Central memory CD8-positive, alpha-beta T cell (primary cell): ENCODE results near the gene MT1H.
A peak's percentile ranks its signal among the peaks of the same experiment; 100 is the strongest.

Experiments
- ATAC-seq: fragments of 150-1000 bp; cut with Tn5 transposase; replicated peaks from 2 replicates; pipeline ENCODE4 v1.10.0; 2022; ENCODE audit warnings: mild to moderate bottlenecking, moderate FRiP score, moderate number of reproducible peaks; ENCODE audit not compliant: poor library complexity, severe bottlenecking; ENCODE audit errors: extremely low read depth
- DNase-seq, 2 donors: peaks; one replicate each; pipeline ENCODE4 v3.0.0; 2021; ENCODE audit warnings: low spot score in 2 of 2
- H3K27ac Mint-ChIP-seq: one replicate; pipeline ENCODE4 v1.8.0; 2022; ENCODE audit warnings: low read depth, mild to moderate bottlenecking, moderate library complexity, mixed read lengths
- H3K27me3 Mint-ChIP-seq: one replicate; pipeline ENCODE4 v1.8.0; 2022; ENCODE audit warnings: mixed read lengths
- H3K36me3 Mint-ChIP-seq: one replicate; pipeline ENCODE4 v1.8.0; 2022; ENCODE audit warnings: mild to moderate bottlenecking, moderate library complexity, mixed read lengths; ENCODE audit not compliant: insufficient read depth
- H3K4me1 Mint-ChIP-seq: one replicate; pipeline ENCODE4 v1.8.0; 2022; ENCODE audit warnings: mixed read lengths
- H3K4me3 Mint-ChIP-seq: one replicate; pipeline ENCODE4 v1.8.0; 2022; ENCODE audit warnings: mild to moderate bottlenecking, moderate library complexity, mixed read lengths
- H3K9me3 Mint-ChIP-seq: one replicate; pipeline ENCODE4 v1.8.0; 2022; ENCODE audit warnings: mixed read lengths

MT1H gene

GRCh38 chr16:56631197-56631596 is 38.4 kb upstream of the MT1H start:
- no peak for ATAC-seq
- Mint-ChIP-seq H3K4me3 (no peak overlapping the region), H3K4me1 (peaks cover 13% of the 10 kb centered on the region), H3K27ac (no peak overlapping the region), H3K27me3 (peaks cover 60% of the 10 kb centered on the region), H3K9me3 (no peaks in the 10 kb centered on the region), H3K36me3 (no peaks in the 10 kb centered on the region)
- DNase-seq = no peak

- Mint-ChIP-seq H3K4me1 (peaks cover 12% of the 10 kb centered on the region), H3K4me3 (peak overlapping the region; percentile 49), H3K27ac (no peak overlapping the region), H3K27me3 (peaks cover 66% of the 10 kb centered on the region), H3K36me3 (no peaks in the 10 kb centered on the region), H3K9me3 (no peaks in the 10 kb centered on the region)
- ATAC-seq (no peak), DNase-seq (no peak)
These were observed 37.8 kb upstream of the MT1H start for GRCh38 chr16:56631832-56632155.

- H3K27ac Mint-ChIP-seq = no peak within 1 kb of the TSS
- H3K27me3 Mint-ChIP-seq = peaks cover 71% of the 10 kb centered on the region
- DNase-seq (no peak), ATAC-seq (no peak)
- no peaks in the 10 kb centered on the region for H3K9me3 Mint-ChIP-seq
- H3K4me1 Mint-ChIP-seq = peaks cover 13% of the 10 kb centered on the region
- H3K36me3 Mint-ChIP-seq = no peaks in the 10 kb centered on the region
- peak within 1 kb of the TSS; percentile 49 for H3K4me3 Mint-ChIP-seq
These were observed 37.3 kb upstream of the MT1H start, which contains the start of gene MT1M for GRCh38 chr16:56632156-56632847. Gene MT1M, plus strand, starts transcription at chr16:56632659. Its CDS starts 73 bp downstream, at chr16:56632732.

GRCh38 chr16:56632848-56633365 is 36.7 kb upstream of the MT1H start:
- DNase-seq (no peak), ATAC-seq (no peak)
- H3K9me3 Mint-ChIP-seq = no peaks in the 10 kb centered on the region
- H3K4me1 Mint-ChIP-seq = peaks cover 19% of the 10 kb centered on the region
- peaks cover 77% of the 10 kb centered on the region for H3K27me3 Mint-ChIP-seq
- H3K36me3 Mint-ChIP-seq = no peaks in the 10 kb centered on the region
- H3K27ac Mint-ChIP-seq = no peak overlapping the region
- peak overlapping the region; percentile 36 for H3K4me3 Mint-ChIP-seq

GRCh38 chr16:56633535-56633934 is 36.1 kb upstream of the MT1H start:
- DNase-seq = no peak
- peaks cover 21% of the 10 kb centered on the region for H3K4me1 Mint-ChIP-seq
- H3K4me3 Mint-ChIP-seq = no peak overlapping the region
- peaks cover 83% of the 10 kb centered on the region for H3K27me3 Mint-ChIP-seq
- no peak for ATAC-seq
- no peak overlapping the region for H3K27ac Mint-ChIP-seq
- no peaks in the 10 kb centered on the region for H3K36me3 Mint-ChIP-seq
- H3K9me3 Mint-ChIP-seq = no peaks in the 10 kb centered on the region

- Mint-ChIP-seq H3K4me1 (peaks cover 21% of the 10 kb centered on the region), H3K9me3 (no peaks in the 10 kb centered on the region), H3K27ac (no peak overlapping the region), H3K36me3 (no peaks in the 10 kb centered on the region), H3K4me3 (peak overlapping the region; percentile 71), H3K27me3 (peaks cover 97% of the 10 kb centered on the region)
- ATAC-seq (no peak), DNase-seq (no peak)
These were observed 34.7 kb upstream of the MT1H start for GRCh38 chr16:56634715-56635440.

GRCh38 chr16:56635441-56635967 is 34.1 kb upstream of the MT1H start:
- Mint-ChIP-seq H3K36me3 (no peaks in the 10 kb centered on the region), H3K27me3 (peaks cover 100% of the 10 kb centered on the region), H3K9me3 (no peaks in the 10 kb centered on the region), H3K4me3 (peak overlapping the region; percentile 71), H3K27ac (no peak overlapping the region), H3K4me1 (peaks cover 21% of the 10 kb centered on the region)
- no peak for DNase-seq
- no peak for ATAC-seq

GRCh38 chr16:56636616-56637413 is 32.8 kb upstream of the MT1H start:
- H3K9me3 Mint-ChIP-seq = no peaks in the 10 kb centered on the region
- H3K27me3 Mint-ChIP-seq = peaks cover 92% of the 10 kb centered on the region
- ATAC-seq = no peak
- no peaks in the 10 kb centered on the region for H3K36me3 Mint-ChIP-seq
- DNase-seq = no peak
- H3K4me1 Mint-ChIP-seq = peaks cover 18% of the 10 kb centered on the region
- no peak overlapping the region for H3K27ac Mint-ChIP-seq
- H3K4me3 Mint-ChIP-seq = no peak overlapping the region

GRCh38 chr16:56637814-56638750 is 31.5 kb upstream of the MT1H start, which contains the start of gene MT1A:
Gene MT1A, plus strand, starts transcription at chr16:56638666. Its CDS starts 73 bp downstream, at chr16:56638739.
- Mint-ChIP-seq H3K4me3 (peak within 1 kb of the TSS; percentile 23), H3K27me3 (peaks cover 80% of the 10 kb centered on the region), H3K36me3 (no peaks in the 10 kb centered on the region), H3K27ac (no peak within 1 kb of the TSS), H3K4me1 (peaks cover 22% of the 10 kb centered on the region), H3K9me3 (no peaks in the 10 kb centered on the region)
- ATAC-seq (no peak), DNase-seq (no peak)

- Mint-ChIP-seq H3K27me3 (peaks cover 70% of the 10 kb centered on the region), H3K27ac (no peak overlapping the region), H3K36me3 (no peaks in the 10 kb centered on the region), H3K4me1 (peaks cover 31% of the 10 kb centered on the region), H3K9me3 (no peaks in the 10 kb centered on the region), H3K4me3 (no peak overlapping the region)
- DNase-seq (no peak), ATAC-seq (no peak)
These were observed 30.6 kb upstream of the MT1H start for GRCh38 chr16:56639045-56639444.

- peaks cover 30% of the 10 kb centered on the region for H3K4me1 Mint-ChIP-seq
These were observed 29.5 kb upstream of the MT1H start for GRCh38 chr16:56640076-56640475.

More at GRCh38 chr16:56640076-56640475, 29.5 kb upstream of the MT1H start:
- Mint-ChIP-seq H3K27ac (no peak overlapping the region), H3K36me3 (no peaks in the 10 kb centered on the region), H3K9me3 (no peaks in the 10 kb centered on the region), H3K4me3 (no peak overlapping the region), H3K27me3 (peaks cover 60% of the 10 kb centered on the region)
- DNase-seq = no peak
- ATAC-seq = no peak
